Fibroblast of villous mesenchyme (primary cell): ENCODE results near the gene GDPD3. TPM values are rescaled to one million over a fixed set of nuclear protein-coding genes. Genes with fewer than 3 reads are reported as not detected.
A peak's percentile ranks its signal among the peaks of the same experiment; 100 is the strongest.

ENCODE experiments used
- DNase-seq: peaks from one replicate; pipeline ENCODE4 v3.0.0-alpha.2; 2010; ENCODE audit warnings: low read depth
- H3K4me3 ChIP-seq: 2 replicates; pipeline ENCODE4 v1.5.1; 2011; ENCODE audit warnings: low read depth, mild to moderate bottlenecking, low read length
- total RNA-seq: library from RNA; depleted of rRNA; stranded (reverse); fragments of >200 nt; gene quantifications from 2 replicates; pipeline ENCODE4 v1.2.3, GENCODE V29; 2012
- TF ChIP-seq, protein P1 (sequence below): IDR thresholded peaks from 2 replicates; pipeline ENCODE4 v1.5.1; 2012; ENCODE audit warnings: low read depth, mild to moderate bottlenecking, low read length; ENCODE audit not compliant: insufficient read depth

GDPD3 gene
- total RNA-seq, 1 donor: 0.43 TPM

- no peak for DNase-seq
Observed at GRCh38 chr16:30110661-30111060, 2.7 kb downstream of the GDPD3 start.

GRCh38 chr16:30108059-30108850, 5.1 kb downstream of the GDPD3 start:
- TF ChIP-seq, protein P1, sequence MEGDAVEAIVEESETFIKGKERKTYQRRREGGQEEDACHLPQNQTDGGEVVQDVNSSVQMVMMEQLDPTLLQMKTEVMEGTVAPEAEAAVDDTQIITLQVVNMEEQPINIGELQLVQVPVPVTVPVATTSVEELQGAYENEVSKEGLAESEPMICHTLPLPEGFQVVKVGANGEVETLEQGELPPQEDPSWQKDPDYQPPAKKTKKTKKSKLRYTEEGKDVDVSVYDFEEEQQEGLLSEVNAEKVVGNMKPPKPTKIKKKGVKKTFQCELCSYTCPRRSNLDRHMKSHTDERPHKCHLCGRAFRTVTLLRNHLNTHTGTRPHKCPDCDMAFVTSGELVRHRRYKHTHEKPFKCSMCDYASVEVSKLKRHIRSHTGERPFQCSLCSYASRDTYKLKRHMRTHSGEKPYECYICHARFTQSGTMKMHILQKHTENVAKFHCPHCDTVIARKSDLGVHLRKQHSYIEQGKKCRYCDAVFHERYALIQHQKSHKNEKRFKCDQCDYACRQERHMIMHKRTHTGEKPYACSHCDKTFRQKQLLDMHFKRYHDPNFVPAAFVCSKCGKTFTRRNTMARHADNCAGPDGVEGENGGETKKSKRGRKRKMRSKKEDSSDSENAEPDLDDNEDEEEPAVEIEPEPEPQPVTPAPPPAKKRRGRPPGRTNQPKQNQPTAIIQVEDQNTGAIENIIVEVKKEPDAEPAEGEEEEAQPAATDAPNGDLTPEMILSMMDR: no peak
- DNase-seq: no peak
- H3K4me3 ChIP-seq: no peak overlapping the region

More at GRCh38 chr16:30110661-30111060, 2.7 kb downstream of the GDPD3 start:
- TF ChIP-seq, protein P1: no peak
- H3K4me3 ChIP-seq: no peak overlapping the region

GRCh38 chr16:30104492-30104891, 8.8 kb downstream of the GDPD3 start:
- TF ChIP-seq, protein P1: no peak
- H3K4me3 ChIP-seq: no peak overlapping the region
- no peak for DNase-seq

DNA sequence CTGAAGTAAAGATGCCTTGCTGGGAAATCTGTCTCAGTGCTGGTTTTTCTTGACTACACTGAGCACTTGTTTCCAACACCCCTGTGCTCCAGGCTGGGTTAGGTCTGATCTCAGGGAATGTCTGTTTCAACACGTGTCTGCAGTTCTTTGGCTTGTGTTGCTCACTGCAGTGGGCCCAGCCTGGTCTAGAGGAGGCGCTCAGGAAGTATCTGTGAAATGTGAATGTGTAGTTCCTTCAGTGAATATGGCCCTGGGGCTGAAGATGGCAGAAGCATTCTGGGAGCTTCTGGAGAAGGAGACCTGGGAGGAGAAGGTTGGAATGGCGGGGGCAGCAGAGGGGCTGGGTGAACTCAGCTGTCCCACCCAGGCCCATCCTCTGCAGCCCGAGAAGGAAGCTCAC, 9.2 kb downstream of the GDPD3 start:
- no peak for DNase-seq
- TF ChIP-seq, protein P1: no peak

GRCh38 chr16:30096862-30097563, 16.3 kb downstream of the GDPD3 start:
- DNase-seq: no peak
- peak overlapping the region; percentile 48 for H3K4me3 ChIP-seq

More for the DNA sequence above, 9.2 kb downstream of the GDPD3 start:
- no peak overlapping the region for H3K4me3 ChIP-seq

GRCh38 chr16:30096105-30096861, 17.1 kb downstream of the GDPD3 start, which contains the start of gene YPEL3:
Gene YPEL3, minus strand, starts transcription at chr16:30096213. Its CDS starts 731 bp downstream, at chr16:30095482.
- peak within 1 kb of the TSS; percentile 70 for H3K4me3 ChIP-seq
- DNase-seq: peak; percentile 93
- TF ChIP-seq, protein P1: no peak

More at GRCh38 chr16:30096862-30097563, 16.3 kb downstream of the GDPD3 start:
- TF ChIP-seq, protein P1: no peak
